Measurements from ENCODE around the gene ANKRD13C.

Gene ANKRD13C

DNA sequence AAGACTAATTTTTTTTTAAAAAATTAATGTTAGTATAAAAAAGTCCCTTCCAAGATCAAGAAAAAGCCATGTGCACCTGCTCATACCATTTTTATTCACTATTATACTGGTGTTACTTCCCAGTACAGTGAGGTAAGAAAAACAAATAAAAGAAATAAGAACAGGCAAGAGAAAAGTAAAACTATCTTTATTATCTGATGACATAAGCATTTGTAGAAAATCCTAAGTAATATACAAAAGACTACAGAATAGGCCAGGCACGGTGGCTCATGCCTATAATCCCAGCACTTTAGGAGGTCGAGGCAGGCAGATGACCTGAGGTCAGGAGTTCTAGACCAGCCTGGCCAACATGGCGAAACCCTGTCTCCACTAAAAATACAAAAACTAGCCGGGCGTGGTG is 68.1 kb downstream of the ANKRD13C start:
- Histone ChIP-seq H3K36me3 (ENCODE audit: control insufficient read depth, insufficient read depth, low read length) (no peaks in the 10 kb centered on the region), H3K4me1 (ENCODE audit: control insufficient read depth, insufficient read depth, low read length) (no peaks in the 10 kb centered on the region), H3K4me3 (ENCODE audit: low read length) (no peak overlapping the region), H3K9ac (ENCODE audit: low read length) (no peak overlapping the region), H3K9me3 (ENCODE audit: control insufficient read depth, low read length) (no peaks in the 10 kb centered on the region), H3K27me3 (ENCODE audit: control insufficient read depth, insufficient read depth, low read length) (no peaks in the 10 kb centered on the region)

DNA sequence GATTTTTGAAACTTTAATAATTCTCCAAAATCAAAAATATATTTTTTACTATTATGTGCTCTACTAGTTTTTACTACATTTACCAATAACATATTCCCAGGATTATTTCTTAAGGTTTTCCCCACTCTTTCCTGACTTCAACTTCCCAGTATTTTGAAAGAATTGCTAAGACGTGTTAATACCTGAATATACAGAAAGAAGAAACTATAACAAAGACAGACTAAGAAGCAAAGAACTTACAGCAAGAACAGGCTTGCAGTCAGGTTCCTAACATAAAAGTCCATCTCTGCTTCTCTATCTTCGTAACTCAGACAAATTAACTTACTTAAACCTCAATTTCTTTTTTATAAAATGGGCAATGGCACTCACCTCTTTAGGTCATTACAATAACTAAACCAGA is 70.2 kb downstream of the ANKRD13C start:
- no peak overlapping the region for H3K9ac ChIP-seq (ENCODE audit: low read length)
- H3K4me3 ChIP-seq (ENCODE audit: low read length): no peak overlapping the region
- no peaks in the 10 kb centered on the region for H3K9me3 ChIP-seq (ENCODE audit: control insufficient read depth, low read length)
- no peaks in the 10 kb centered on the region for H3K27me3 ChIP-seq (ENCODE audit: control insufficient read depth, insufficient read depth, low read length)
- H3K36me3 ChIP-seq (ENCODE audit: control insufficient read depth, insufficient read depth, low read length): no peaks in the 10 kb centered on the region
- no peaks in the 10 kb centered on the region for H3K4me1 ChIP-seq (ENCODE audit: control insufficient read depth, insufficient read depth, low read length)

GRCh38 chr1:70278710-70279109 is 75.8 kb downstream of the ANKRD13C start:
- Histone ChIP-seq H3K9ac (ENCODE audit: low read length) (no peak overlapping the region), H3K27me3 (ENCODE audit: control insufficient read depth, insufficient read depth, low read length) (no peaks in the 10 kb centered on the region), H3K9me3 (ENCODE audit: control insufficient read depth, low read length) (no peaks in the 10 kb centered on the region), H3K4me3 (ENCODE audit: low read length) (no peak overlapping the region), H3K4me1 (ENCODE audit: control insufficient read depth, insufficient read depth, low read length) (no peaks in the 10 kb centered on the region), H3K36me3 (ENCODE audit: control insufficient read depth, insufficient read depth, low read length) (no peaks in the 10 kb centered on the region)

- Histone ChIP-seq H3K4me1 (ENCODE audit: control insufficient read depth, insufficient read depth, low read length) (no peaks in the 10 kb centered on the region), H3K9ac (ENCODE audit: low read length) (no peak overlapping the region), H3K9me3 (ENCODE audit: control insufficient read depth, low read length) (no peaks in the 10 kb centered on the region), H3K27me3 (ENCODE audit: control insufficient read depth, insufficient read depth, low read length) (no peaks in the 10 kb centered on the region), H3K4me3 (ENCODE audit: low read length) (no peak overlapping the region), H3K36me3 (ENCODE audit: control insufficient read depth, insufficient read depth, low read length) (no peaks in the 10 kb centered on the region)
Observed at GRCh38 chr1:70277875-70278274, 76.6 kb downstream of the ANKRD13C start.

DNA sequence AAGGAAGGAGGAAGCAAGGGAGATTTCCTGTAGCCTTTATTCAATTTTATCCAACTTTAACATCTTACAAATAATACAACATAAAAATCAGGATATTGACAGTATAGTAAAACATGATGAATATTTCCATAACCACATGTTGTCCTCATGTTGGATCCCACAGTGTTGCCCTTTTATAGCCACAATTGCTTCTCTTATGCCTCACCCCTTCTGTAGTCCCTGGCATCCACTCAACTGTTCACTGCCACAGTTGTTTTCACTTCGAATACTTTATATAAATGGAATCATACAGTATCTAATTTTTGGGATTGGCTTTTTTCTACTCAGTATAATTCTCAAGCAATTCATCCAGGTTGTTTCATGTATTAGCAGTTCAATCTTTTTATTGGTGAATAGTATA is 88.6 kb downstream of the ANKRD13C start:
- H3K4me3 ChIP-seq (ENCODE audit: low read length): no peak overlapping the region
- H3K4me1 ChIP-seq (ENCODE audit: control insufficient read depth, insufficient read depth, low read length): no peaks in the 10 kb centered on the region
- H3K36me3 ChIP-seq (ENCODE audit: control insufficient read depth, insufficient read depth, low read length): no peaks in the 10 kb centered on the region
- no peaks in the 10 kb centered on the region for H3K9me3 ChIP-seq (ENCODE audit: control insufficient read depth, low read length)
- H3K27me3 ChIP-seq (ENCODE audit: control insufficient read depth, insufficient read depth, low read length): no peaks in the 10 kb centered on the region
- no peak overlapping the region for H3K9ac ChIP-seq (ENCODE audit: low read length)

GRCh38 chr1:70264839-70265238 is 89.7 kb downstream of the ANKRD13C start:
- H3K9ac ChIP-seq (ENCODE audit: low read length): no peak overlapping the region

GRCh38 chr1:70256664-70257063 is 97.9 kb downstream of the ANKRD13C start:
- H3K4me1 ChIP-seq (ENCODE audit: control insufficient read depth, insufficient read depth, low read length): no peaks in the 10 kb centered on the region
- H3K27me3 ChIP-seq (ENCODE audit: control insufficient read depth, insufficient read depth, low read length): no peaks in the 10 kb centered on the region
- no peaks in the 10 kb centered on the region for H3K9me3 ChIP-seq (ENCODE audit: control insufficient read depth, low read length)
- no peaks in the 10 kb centered on the region for H3K36me3 ChIP-seq (ENCODE audit: control insufficient read depth, insufficient read depth, low read length)
- H3K9ac ChIP-seq (ENCODE audit: low read length): no peak overlapping the region
- no peak overlapping the region for H3K4me3 ChIP-seq (ENCODE audit: low read length)

More at GRCh38 chr1:70264839-70265238, 89.7 kb downstream of the ANKRD13C start:
- Histone ChIP-seq H3K36me3 (ENCODE audit: control insufficient read depth, insufficient read depth, low read length) (no peaks in the 10 kb centered on the region), H3K4me1 (ENCODE audit: control insufficient read depth, insufficient read depth, low read length) (no peaks in the 10 kb centered on the region), H3K4me3 (ENCODE audit: low read length) (no peak overlapping the region), H3K27me3 (ENCODE audit: control insufficient read depth, insufficient read depth, low read length) (no peaks in the 10 kb centered on the region), H3K9me3 (ENCODE audit: control insufficient read depth, low read length) (no peaks in the 10 kb centered on the region)

DNA sequence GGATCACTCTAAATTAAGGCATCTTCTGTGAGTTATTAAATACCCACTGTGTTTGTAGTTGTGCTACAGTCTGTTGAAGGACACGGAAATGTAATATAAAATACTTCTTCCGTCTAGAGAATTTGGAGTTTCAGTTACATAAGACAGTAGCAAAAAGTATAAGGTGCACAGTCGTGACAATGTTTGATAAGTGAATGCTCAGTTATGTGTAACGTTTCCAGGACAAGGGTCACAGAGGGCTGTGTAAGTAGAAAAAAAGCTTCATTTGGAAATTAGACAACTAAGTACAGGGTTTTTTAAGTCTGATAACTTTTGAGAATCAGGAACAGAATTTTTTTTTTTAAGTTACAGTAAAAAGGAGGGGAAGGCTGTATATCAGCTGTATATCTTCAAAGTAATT is 105.8 kb downstream of the ANKRD13C start:
- Histone ChIP-seq H3K36me3 (ENCODE audit: control insufficient read depth, insufficient read depth, low read length) (no peaks in the 10 kb centered on the region), H3K4me3 (ENCODE audit: low read length) (no peak overlapping the region), H3K4me1 (ENCODE audit: control insufficient read depth, insufficient read depth, low read length) (no peaks in the 10 kb centered on the region), H3K27me3 (ENCODE audit: control insufficient read depth, insufficient read depth, low read length) (no peaks in the 10 kb centered on the region), H3K9ac (ENCODE audit: low read length) (no peak overlapping the region), H3K9me3 (ENCODE audit: control insufficient read depth, low read length) (no peaks in the 10 kb centered on the region)

- Histone ChIP-seq H3K9me3 (ENCODE audit: control insufficient read depth, low read length) (no peaks in the 10 kb centered on the region), H3K4me3 (ENCODE audit: low read length) (no peak overlapping the region), H3K27me3 (ENCODE audit: control insufficient read depth, insufficient read depth, low read length) (no peaks in the 10 kb centered on the region), H3K9ac (ENCODE audit: low read length) (no peak overlapping the region), H3K36me3 (ENCODE audit: control insufficient read depth, insufficient read depth, low read length) (no peaks in the 10 kb centered on the region), H3K4me1 (ENCODE audit: control insufficient read depth, insufficient read depth, low read length) (no peaks in the 10 kb centered on the region)
Observed at GRCh38 chr1:70247768-70248167, 106.8 kb downstream of the ANKRD13C start.

- Histone ChIP-seq H3K27me3 (ENCODE audit: control insufficient read depth, insufficient read depth, low read length) (no peaks in the 10 kb centered on the region), H3K4me3 (ENCODE audit: low read length) (no peak overlapping the region), H3K9ac (ENCODE audit: low read length) (no peak overlapping the region), H3K36me3 (ENCODE audit: control insufficient read depth, insufficient read depth, low read length) (no peaks in the 10 kb centered on the region), H3K4me1 (ENCODE audit: control insufficient read depth, insufficient read depth, low read length) (no peaks in the 10 kb centered on the region), H3K9me3 (ENCODE audit: control insufficient read depth, low read length) (no peaks in the 10 kb centered on the region)
Observed at GRCh38 chr1:70247122-70247521, 107.4 kb downstream of the ANKRD13C start.

DNA sequence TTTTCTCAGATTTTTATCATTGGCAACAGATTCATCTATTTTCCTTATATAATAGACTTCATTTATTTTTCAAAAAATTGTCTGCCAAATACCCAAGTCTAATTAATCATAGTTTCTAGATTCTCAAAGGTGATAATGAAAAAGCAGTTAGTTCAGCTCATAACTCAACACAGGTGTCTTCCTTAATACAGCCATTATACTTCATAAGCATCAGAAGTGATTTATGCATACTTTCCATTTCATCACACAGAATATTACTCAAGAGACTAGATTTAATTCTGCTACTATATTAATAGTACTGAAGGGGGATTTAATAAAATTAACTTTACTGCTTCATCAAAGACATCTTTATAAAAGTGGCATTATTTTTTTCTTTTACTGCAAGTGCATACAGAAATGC is 114.6 kb downstream of the ANKRD13C start:
- no peaks in the 10 kb centered on the region for H3K9me3 ChIP-seq (ENCODE audit: control insufficient read depth, low read length)
- no peak overlapping the region for H3K4me3 ChIP-seq (ENCODE audit: low read length)
- H3K36me3 ChIP-seq (ENCODE audit: control insufficient read depth, insufficient read depth, low read length): peaks cover 5% of the 10 kb centered on the region
- H3K9ac ChIP-seq (ENCODE audit: low read length): no peak overlapping the region
- H3K4me1 ChIP-seq (ENCODE audit: control insufficient read depth, insufficient read depth, low read length): no peaks in the 10 kb centered on the region
- no peaks in the 10 kb centered on the region for H3K27me3 ChIP-seq (ENCODE audit: control insufficient read depth, insufficient read depth, low read length)

GRCh38 chr1:70234733-70235132 is 119.8 kb downstream of the ANKRD13C start:
- Histone ChIP-seq H3K27me3 (ENCODE audit: control insufficient read depth, insufficient read depth, low read length) (no peaks in the 10 kb centered on the region), H3K9ac (ENCODE audit: low read length) (no peak overlapping the region), H3K36me3 (ENCODE audit: control insufficient read depth, insufficient read depth, low read length) (peaks cover 5% of the 10 kb centered on the region), H3K4me1 (ENCODE audit: control insufficient read depth, insufficient read depth, low read length) (no peaks in the 10 kb centered on the region), H3K9me3 (ENCODE audit: control insufficient read depth, low read length) (no peaks in the 10 kb centered on the region), H3K4me3 (ENCODE audit: low read length) (no peak overlapping the region)

- no peaks in the 10 kb centered on the region for H3K4me1 ChIP-seq (ENCODE audit: control insufficient read depth, insufficient read depth, low read length)
- H3K9ac ChIP-seq (ENCODE audit: low read length): no peak overlapping the region
- H3K27me3 ChIP-seq (ENCODE audit: control insufficient read depth, insufficient read depth, low read length): no peaks in the 10 kb centered on the region
- no peaks in the 10 kb centered on the region for H3K36me3 ChIP-seq (ENCODE audit: control insufficient read depth, insufficient read depth, low read length)
- no peaks in the 10 kb centered on the region for H3K9me3 ChIP-seq (ENCODE audit: control insufficient read depth, low read length)
- H3K4me3 ChIP-seq (ENCODE audit: low read length): no peak overlapping the region
Observed at GRCh38 chr1:70231475-70231874, 123.0 kb downstream of the ANKRD13C start.

Measured in mucosa of stomach (tissue), 1 donor.